Panc1 (cell line): ENCODE data around the gene TAS2R43. TPM values are rescaled to one million over a fixed set of nuclear protein-coding genes. Genes with fewer than 3 reads are reported as not detected.

Experiments
- ATAC-seq: fragments of 200-7000 bp; cut with Tn5 transposase; 2 replicates; pipeline ENCODE4 v1.9.1; 2020; ENCODE audit warnings: mild to moderate bottlenecking, moderate library complexity
- BruUV-seq: library from RNA; stranded (reverse); fragments of 400-500 nt; replicated peaks from 2 replicates; lab custom pipeline; 2021; lab: Mats Ljungman, UMichigan
- CTCF ChIA-PET: fragments of 300-600 bp; sonication (Branson Sonifier 250); formaldehyde crosslinking; loops from one replicate; lab custom pipeline; 2022; ENCODE audit warnings: antibody characterized with exemption; lab: Charles Lee
- POLR2A ChIA-PET: fragments of 300-600 bp; sonication (Branson Sonifier 250); formaldehyde crosslinking; loops from one replicate; lab custom pipeline; 2022; ENCODE audit warnings: antibody characterized with exemption; lab: Charles Lee
- DNase-seq: peaks from one replicate; pipeline ENCODE4 v3.0.0-alpha.2; 2010; ENCODE audit warnings: low read depth, low spot score
- H3K27ac ChIP-seq: 2 replicates; pipeline ENCODE4 v1.5.1; 2011; ENCODE audit warnings: mild to moderate bottlenecking, low read length, inconsistent platforms
- H3K27me3 ChIP-seq: fragments of 200-500 bp; sonication (Bioruptor generic); 2 replicates; pipeline ENCODE4 v1.6.0; 2014; ENCODE audit warnings: low read length, inconsistent platforms; ENCODE audit not compliant: control insufficient read depth, insufficient read depth
- H3K36me3 ChIP-seq: fragments of 200-500 bp; sonication (Bioruptor generic); 2 replicates; pipeline ENCODE4 v1.5.1; 2014; ENCODE audit warnings: inconsistent platforms, mild to moderate bottlenecking, low read length, moderate library complexity; ENCODE audit not compliant: control insufficient read depth, insufficient read depth
- H3K4me1 ChIP-seq: 2 replicates; pipeline ENCODE4 v1.5.1; 2011; ENCODE audit warnings: inconsistent platforms, mild to moderate bottlenecking, low read length, moderate library complexity; ENCODE audit not compliant: control insufficient read depth, insufficient read depth
- H3K4me3 ChIP-seq, 2 experiments: 2 replicates each; pipeline ENCODE4 v1.5.1; 2011 to 2012; ENCODE audit warnings: low read depth in 2 of 2, low read length in 2 of 2, mild to moderate bottlenecking in 2 of 2, inconsistent platforms in 1 of 2, moderate library complexity in 1 of 2
- H3K9me3 ChIP-seq: fragments of 200-500 bp; sonication (Bioruptor generic); 2 replicates; pipeline ENCODE4 v1.5.1; 2014; ENCODE audit warnings: low read depth, mild to moderate bottlenecking, inconsistent platforms, low read length, moderate library complexity; ENCODE audit not compliant: control insufficient read depth, insufficient read depth
- CTCF ChIP-seq: fragments of 450-650 bp; IDR thresholded peaks from 2 replicates; pipeline ENCODE4 v1.5.1; 2017; ENCODE audit warnings: mild to moderate bottlenecking
- POLR2AphosphoS5 ChIP-seq: IDR thresholded peaks from 2 replicates; pipeline ENCODE4 v1.6.1; 2012; ENCODE audit warnings: mild to moderate bottlenecking, low read depth, low read length, moderate library complexity
- REST ChIP-seq, 2 experiments: IDR thresholded peaks; 2 replicates each; pipeline ENCODE4 v1.6.1; 2011 to 2012; ENCODE audit warnings: low read depth in 2 of 2, control low read depth in 1 of 2, low read length in 1 of 2, mild to moderate bottlenecking in 1 of 2, moderate library complexity in 1 of 2; ENCODE audit not compliant: insufficient read depth in 1 of 2
- SIN3A ChIP-seq: IDR thresholded peaks from 2 replicates; pipeline ENCODE4 v1.6.1; 2012; ENCODE audit warnings: low read depth, mild to moderate bottlenecking, low read length, moderate library complexity, borderline replicate concordance; ENCODE audit not compliant: insufficient read depth
- TCF7L2 ChIP-seq: IDR thresholded peaks from 2 replicates; pipeline ENCODE4 v1.6.1; 2011; ENCODE audit warnings: mild to moderate bottlenecking, low read depth, low read length, inconsistent platforms
- in situ Hi-C: cut with HindIII; loops from 2 replicates; pipeline ENCODE4 v1.10.0; 2016; ENCODE audit warnings: low sequenced_read_pairs, low pct_unique_long_range_greater_than_20kb
- intact Hi-C: fragments of 100-400 bp; cut with micrococcal nuclease; formaldehyde crosslinking; loops from one replicate; pipeline ENCODE4 v1.10.0; 2022; ENCODE audit not compliant: unreplicated experiment
- total RNA-seq: library from RNA; stranded (reverse); gene quantifications from one replicate; pipeline ENCODE4 v1.2.1, GENCODE V29; 2021; ENCODE audit not compliant: unreplicated experiment

The TAS2R43 gene
- total RNA-seq, 1 experiment from 2014 or later, result 0.36 TPM

- no peaks in the 10 kb centered on the region for H3K36me3 ChIP-seq
- no peak overlapping the region for H3K4me3 ChIP-seq
- no peaks in the 10 kb centered on the region for H3K4me1 ChIP-seq
- BruUV-seq, result no TSS peak
- POLR2A ChIA-PET, result no interaction called here
- H3K9me3 ChIP-seq, result no peaks in the 10 kb centered on the region
- TF ChIP-seq CTCF (no peak), SIN3A (no peak)
- in situ Hi-C loops, result no loop called here
- no peaks in the 10 kb centered on the region for H3K27me3 ChIP-seq
- CTCF ChIA-PET, result no interaction called here
- ATAC-seq, result no peak
- intact Hi-C loops, result no loop called here
- no peak overlapping the region for H3K27ac ChIP-seq
- DNase-seq, result no peak
Observed at GRCh38 chr12:11070999-11071398, 21.1 kb downstream of the TAS2R43 start.

GRCh38 chr12:11069854-11070365 lies 22.2 kb downstream of the TAS2R43 start:
- no TSS peak for BruUV-seq
- Histone ChIP-seq H3K27me3 (no peaks in the 10 kb centered on the region), H3K4me3 (no peak overlapping the region), H3K9me3 (no peaks in the 10 kb centered on the region), H3K36me3 (no peaks in the 10 kb centered on the region), H3K27ac (no peak overlapping the region), H3K4me1 (no peaks in the 10 kb centered on the region)
- intact Hi-C loops, result no loop called here
- no peak for DNase-seq
- POLR2A ChIA-PET, result no interaction called here
- CTCF ChIA-PET, result no interaction called here
- in situ Hi-C loops, result no loop called here
- no peak for ATAC-seq
- TF ChIP-seq CTCF, result no peak
- no peak for TF ChIP-seq REST (IDR thresholded peaks at IDR 0.05; ENCODE audit: insufficient read depth in 1 of 2, low read depth in 2 of 2, low read length in 1 of 2)
- TF ChIP-seq POLR2AphosphoS5, result no peak
- no peak for TF ChIP-seq SIN3A
- TF ChIP-seq TCF7L2, result no peak
